Measurements from ENCODE around the gene RASA3. TPM values are rescaled to one million over a fixed set of nuclear protein-coding genes. Genes with fewer than 3 reads are reported as not detected.
A peak's percentile ranks its signal among the peaks of the same experiment; 100 is the strongest.

The RASA3 gene
- total and polyA plus RNA-seq, 10 of the 15 experiments (the other 5 are each of a cell fraction or from before 2014, with no cell fraction given): 0.79 to 33.9 (median 17.6) TPM

GRCh38 chr13:114127473-114128347, 4.7 kb downstream of the RASA3 start:
- FAIRE-seq: no peak
- in situ Hi-C loops (cut with MboI): loop anchor here (5.0 kb wide), 1 partner anchor 60 kb away; no protein-coding TSS in a partner anchor
- intact Hi-C loops (cut with micrococcal nuclease; ENCODE audit: unreplicated experiment): loop anchor here (5.0 kb wide), 1 partner anchor 80 kb away; no protein-coding TSS in a partner anchor
- SMC1A ChIA-PET (ENCODE audit: uncharacterized antibody, unreplicated experiment): interaction anchor here (1.8 kb wide), 1 partner anchor 60 kb away, joined by 9 read pairs; no protein-coding TSS in a partner anchor
- Histone ChIP-seq H3K4me1 (ENCODE audit: control insufficient read depth, insufficient read depth, low read length) (peaks cover 43% of the 10 kb centered on the region), H3K4me2 (ENCODE audit: control insufficient read depth, insufficient read depth) (peak overlapping the region; percentile 95), H3K27me3 (replicated peaks in 1 of 2; ENCODE audit: control insufficient read depth in 2 of 2, insufficient read depth in 2 of 2, low read length in 1 of 2) (no peaks in the 10 kb centered on the region), H3K79me2 (ENCODE audit: control insufficient read depth, insufficient read depth, low read length) (peaks cover 60% of the 10 kb centered on the region), H3K27ac (ENCODE audit: control insufficient read depth, insufficient read depth) (peak overlapping the region; percentile 84; the same call in 1 of the 2 replicates), H3K9ac (ENCODE audit: control insufficient read depth, insufficient read depth, low read length) (peak overlapping the region; percentile 73), H3K36me3 (ENCODE audit: control insufficient read depth in 2 of 2, insufficient read depth in 2 of 2, low read length in 1 of 2) (no peaks in the 10 kb centered on the region; a peak in 1 of 4 replicates), H2AFZ (ENCODE audit: control insufficient read depth, low read depth, low read length) (no peak overlapping the region), H4K20me1 (ENCODE audit: control insufficient read depth, insufficient read depth) (no peaks in the 10 kb centered on the region), H3K9me3 (replicated peaks; ENCODE audit: control insufficient read depth, insufficient read depth, low read length) (no peaks in the 10 kb centered on the region; the same call in 2 of the 3 replicates), H3K4me3 (no peak overlapping the region)
- TF ChIP-seq ZSCAN29 (IDR thresholded peaks at IDR 0.05) (no peak), ZZZ3 (IDR thresholded peaks at IDR 0.05; ENCODE audit: control insufficient read depth, insufficient read length, low read depth) (no peak), POLR2AphosphoS5 (IDR thresholded peaks at IDR 0.05; ENCODE audit: low read length) (no peak), CHD4 (IDR thresholded peaks at IDR 0.05) (no peak), NR2C1 (IDR thresholded peaks at IDR 0.05) (no peak), ESRRA (IDR thresholded peaks at IDR 0.05; ENCODE audit: low read length) (no peak), TCF7 (IDR thresholded peaks at IDR 0.05; ENCODE audit: borderline replicate concordance) (no peak), ATF2 (IDR thresholded peaks at IDR 0.05; ENCODE audit: low read length) (no peak), SREBF1 (IDR thresholded peaks at IDR 0.05; ENCODE audit: low read length) (no peak), ASH2L (IDR thresholded peaks at IDR 0.05; ENCODE audit: borderline replicate concordance, low read depth) (no peak), SMAD1 (IDR thresholded peaks at IDR 0.05; ENCODE audit: low read depth, partially characterized antibody) (no peak), SP1 (IDR thresholded peaks at IDR 0.05; ENCODE audit: low read depth, low read length) (no peak), CEBPB (IDR thresholded peaks at IDR 0.05; ENCODE audit: borderline replicate concordance in 1 of 2, low read depth in 2 of 2, low read length in 2 of 2) (no peak), BRCA1 (IDR thresholded peaks at IDR 0.05; ENCODE audit: low read depth, low read length) (no peak), IRF5 (IDR thresholded peaks at IDR 0.05; ENCODE audit: borderline replicate concordance) (no peak)
- TF ChIP-seq, protein P1, sequence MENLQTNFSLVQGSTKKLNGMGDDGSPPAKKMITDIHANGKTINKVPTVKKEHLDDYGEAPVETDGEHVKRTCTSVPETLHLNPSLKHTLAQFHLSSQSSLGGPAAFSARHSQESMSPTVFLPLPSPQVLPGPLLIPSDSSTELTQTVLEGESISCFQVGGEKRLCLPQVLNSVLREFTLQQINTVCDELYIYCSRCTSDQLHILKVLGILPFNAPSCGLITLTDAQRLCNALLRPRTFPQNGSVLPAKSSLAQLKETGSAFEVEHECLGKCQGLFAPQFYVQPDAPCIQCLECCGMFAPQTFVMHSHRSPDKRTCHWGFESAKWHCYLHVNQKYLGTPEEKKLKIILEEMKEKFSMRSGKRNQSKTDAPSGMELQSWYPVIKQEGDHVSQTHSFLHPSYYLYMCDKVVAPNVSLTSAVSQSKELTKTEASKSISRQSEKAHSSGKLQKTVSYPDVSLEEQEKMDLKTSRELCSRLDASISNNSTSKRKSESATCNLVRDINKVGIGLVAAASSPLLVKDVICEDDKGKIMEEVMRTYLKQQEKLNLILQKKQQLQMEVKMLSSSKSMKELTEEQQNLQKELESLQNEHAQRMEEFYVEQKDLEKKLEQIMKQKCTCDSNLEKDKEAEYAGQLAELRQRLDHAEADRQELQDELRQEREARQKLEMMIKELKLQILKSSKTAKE (IDR thresholded peaks at IDR 0.05; ENCODE audit: low read depth, poor library complexity, severe bottlenecking): no peak
- RAD21 ChIA-PET (ENCODE audit: unreplicated experiment): interaction anchor here (1.0 to 2.1 kb wide), 2 partner anchors 20 to 62 kb away, joined by 3 to 7 read pairs; no protein-coding TSS in a partner anchor
- WGBS (ENCODE audit: insufficient coverage, insufficient replicate concordance, low lambda C conversion rate, missing lambda C conversion rate): 82% methylated on average over 15 of the region's 15 CpGs
- ATAC-seq: no peak
- no TSS peak for BruUV-seq (replicated peaks)
- CTCF ChIA-PET: interaction anchor here (0.6 to 1.3 kb wide), 2 partner anchors 61 to 307 kb away, joined by 4 to 5 read pairs; no protein-coding TSS in a partner anchor
- POLR2A ChIA-PET: interaction anchor here (0.6 to 1.8 kb wide), 3 partner anchors 9 to 165 kb away, joined by 4 to 5 read pairs (median 4); no protein-coding TSS in a partner anchor
- no peak for DNase-seq (ENCODE audit: low read depth, low spot score)

Data from GM12878 (cell line).